ENCODE data around the gene CALU. TPM values are rescaled to one million over a fixed set of nuclear protein-coding genes. Genes with fewer than 3 reads are reported as not detected.

The CALU gene
- total RNA-seq, 1 experiment from 2014 or later = 957 TPM

GRCh38 chr7:128708235-128708634, 30.9 kb upstream of the CALU start:
- DNase-seq (ENCODE audit: low read depth in 1 of 2, low spot score in 2 of 2) = no peak
- no peak overlapping the region for H3K27ac ChIP-seq
- H3K36me3 ChIP-seq = no peaks in the 10 kb centered on the region
- H3K9me3 ChIP-seq (replicated peaks) = no peaks in the 10 kb centered on the region
- peaks cover 8% of the 10 kb centered on the region for H3K4me1 ChIP-seq (replicated peaks)
- no peak overlapping the region for H3K4me3 ChIP-seq
- H3K27me3 ChIP-seq (replicated peaks) = no peaks in the 10 kb centered on the region; the same call in 1 of the 2 replicates

DNA sequence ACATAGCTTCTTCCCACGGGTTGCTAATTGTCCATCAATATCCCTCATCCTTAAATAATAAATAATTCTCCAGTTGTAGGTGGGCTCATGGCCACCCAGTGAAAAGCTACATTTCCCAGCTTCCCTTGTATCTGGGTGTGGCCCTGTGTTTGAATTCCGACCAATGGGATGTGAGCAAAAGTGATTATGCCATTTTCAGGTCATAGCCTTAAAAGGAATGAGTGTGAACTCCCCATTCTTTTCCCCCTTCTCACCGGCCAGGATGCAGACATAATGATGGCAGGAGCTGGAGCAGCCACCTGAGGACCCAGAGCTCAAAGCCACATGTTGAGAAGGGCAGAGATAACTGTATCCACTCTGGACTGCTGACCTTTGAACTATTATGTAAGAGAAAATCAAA, 30.3 kb upstream of the CALU start:
- no peak overlapping the region for H3K4me3 ChIP-seq
- DNase-seq (ENCODE audit: low read depth in 1 of 2, low spot score in 2 of 2) = no peak

DNA sequence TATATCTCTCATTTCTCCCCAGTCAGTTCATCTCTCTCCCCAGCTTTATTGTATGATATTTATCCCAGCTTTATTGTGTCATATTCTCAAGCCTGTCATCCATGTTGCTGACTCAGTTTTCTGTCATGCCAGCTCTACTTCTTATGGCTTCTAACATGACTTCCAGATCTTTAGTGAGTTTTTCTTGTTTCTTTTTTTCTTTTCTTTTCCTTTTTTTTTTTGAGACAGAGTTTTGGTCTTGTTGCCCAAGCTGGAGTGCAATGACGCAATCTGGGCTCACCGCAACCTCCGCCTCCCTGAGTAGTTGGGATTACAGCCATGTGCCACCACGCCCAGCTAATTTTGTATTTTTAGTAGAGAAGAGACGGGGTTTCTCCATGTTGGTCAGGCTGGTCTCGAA, 28.7 kb upstream of the CALU start:
- H3K4me1 ChIP-seq (replicated peaks) = peaks cover 16% of the 10 kb centered on the region
- H3K36me3 ChIP-seq = no peaks in the 10 kb centered on the region
- DNase-seq (ENCODE audit: low read depth in 1 of 2, low spot score in 2 of 2) = no peak

More for the DNA sequence above, 30.3 kb upstream of the CALU start:
- Histone ChIP-seq H3K9me3 (replicated peaks) (no peaks in the 10 kb centered on the region), H3K4me1 (replicated peaks) (peaks cover 14% of the 10 kb centered on the region), H3K27ac (no peak overlapping the region), H3K27me3 (replicated peaks) (no peaks in the 10 kb centered on the region; the same call in 1 of the 2 replicates), H3K36me3 (no peaks in the 10 kb centered on the region)

GRCh38 chr7:128713794-128714193, 25.4 kb upstream of the CALU start:
- H3K4me3 ChIP-seq = no peak overlapping the region
- H3K36me3 ChIP-seq = no peaks in the 10 kb centered on the region
- DNase-seq (ENCODE audit: low read depth in 1 of 2, low spot score in 2 of 2) = peak in 1 of 2 experiments; percentile 20
- 0 out of 2 replicates have a peak overlapping the region, but pooled peaks have one; percentile 19 for H3K27ac ChIP-seq
- peaks cover 9% of the 10 kb centered on the region for H3K4me1 ChIP-seq (replicated peaks)
- H3K27me3 ChIP-seq (replicated peaks) = no peaks in the 10 kb centered on the region
- H3K9me3 ChIP-seq (replicated peaks) = no peaks in the 10 kb centered on the region

More for the DNA sequence above, 28.7 kb upstream of the CALU start:
- Histone ChIP-seq H3K27me3 (replicated peaks) (no peaks in the 10 kb centered on the region; the same call in 1 of the 2 replicates), H3K4me3 (no peak overlapping the region), H3K27ac (no peak overlapping the region), H3K9me3 (replicated peaks) (no peaks in the 10 kb centered on the region)

GRCh38 chr7:128714701-128715495, 24.3 kb upstream of the CALU start:
- Histone ChIP-seq H3K27me3 (replicated peaks) (no peaks in the 10 kb centered on the region), H3K4me3 (no peak overlapping the region), H3K4me1 (replicated peaks) (peaks cover 9% of the 10 kb centered on the region), H3K36me3 (no peaks in the 10 kb centered on the region), H3K27ac (no peak overlapping the region), H3K9me3 (replicated peaks) (no peaks in the 10 kb centered on the region)
- no peak for DNase-seq (ENCODE audit: low read depth in 1 of 2, low spot score in 2 of 2)

GRCh38 chr7:128718967-128719642, 20.1 kb upstream of the CALU start:
- Histone ChIP-seq H3K27me3 (replicated peaks) (peaks cover 9% of the 10 kb centered on the region; the same call in 1 of the 2 replicates), H3K36me3 (no peaks in the 10 kb centered on the region), H3K4me1 (replicated peaks) (no peaks in the 10 kb centered on the region; the same call in 1 of the 2 replicates), H3K4me3 (no peak overlapping the region), H3K27ac (no peak overlapping the region), H3K9me3 (replicated peaks) (no peaks in the 10 kb centered on the region)
- no peak for DNase-seq (ENCODE audit: low read depth in 1 of 2, low spot score in 2 of 2)

- H3K4me1 ChIP-seq (replicated peaks) = no peaks in the 10 kb centered on the region
- peaks cover 9% of the 10 kb centered on the region; the same call in 1 of the 2 replicates for H3K27me3 ChIP-seq (replicated peaks)
- H3K27ac ChIP-seq = no peak overlapping the region
- DNase-seq (ENCODE audit: low read depth in 1 of 2, low spot score in 2 of 2) = no peak
- H3K4me3 ChIP-seq = no peak overlapping the region
- no peaks in the 10 kb centered on the region for H3K36me3 ChIP-seq
- H3K9me3 ChIP-seq (replicated peaks) = no peaks in the 10 kb centered on the region
Observed at GRCh38 chr7:128721376-128721775, 17.8 kb upstream of the CALU start.

GRCh38 chr7:128724743-128725142, 14.4 kb upstream of the CALU start:
- H3K27ac ChIP-seq = no peak overlapping the region
- H3K4me1 ChIP-seq (replicated peaks) = no peaks in the 10 kb centered on the region
- H3K36me3 ChIP-seq = no peaks in the 10 kb centered on the region
- no peaks in the 10 kb centered on the region for H3K9me3 ChIP-seq (replicated peaks)
- no peak for DNase-seq (ENCODE audit: low read depth in 1 of 2, low spot score in 2 of 2)
- no peak overlapping the region for H3K4me3 ChIP-seq
- peaks cover 12% of the 10 kb centered on the region; the same call in 1 of the 2 replicates for H3K27me3 ChIP-seq (replicated peaks)

- Histone ChIP-seq H3K4me3 (no peak overlapping the region), H3K4me1 (replicated peaks) (no peaks in the 10 kb centered on the region), H3K36me3 (no peaks in the 10 kb centered on the region), H3K27ac (no peak overlapping the region), H3K9me3 (replicated peaks) (no peaks in the 10 kb centered on the region), H3K27me3 (replicated peaks) (peaks cover 12% of the 10 kb centered on the region; the same call in 1 of the 2 replicates)
- no peak for DNase-seq (ENCODE audit: low read depth in 1 of 2, low spot score in 2 of 2)
Observed at GRCh38 chr7:128725531-128725930, 13.6 kb upstream of the CALU start.

- Histone ChIP-seq H3K4me3 (no peak overlapping the region), H3K27ac (no peak overlapping the region), H3K4me1 (replicated peaks) (no peaks in the 10 kb centered on the region), H3K27me3 (replicated peaks) (peaks cover 9% of the 10 kb centered on the region; the same call in 1 of the 2 replicates), H3K36me3 (no peaks in the 10 kb centered on the region), H3K9me3 (replicated peaks) (no peaks in the 10 kb centered on the region)
- DNase-seq (ENCODE audit: low read depth in 1 of 2, low spot score in 2 of 2) = no peak
Observed at GRCh38 chr7:128726059-128726736, 13.0 kb upstream of the CALU start.

DNA sequence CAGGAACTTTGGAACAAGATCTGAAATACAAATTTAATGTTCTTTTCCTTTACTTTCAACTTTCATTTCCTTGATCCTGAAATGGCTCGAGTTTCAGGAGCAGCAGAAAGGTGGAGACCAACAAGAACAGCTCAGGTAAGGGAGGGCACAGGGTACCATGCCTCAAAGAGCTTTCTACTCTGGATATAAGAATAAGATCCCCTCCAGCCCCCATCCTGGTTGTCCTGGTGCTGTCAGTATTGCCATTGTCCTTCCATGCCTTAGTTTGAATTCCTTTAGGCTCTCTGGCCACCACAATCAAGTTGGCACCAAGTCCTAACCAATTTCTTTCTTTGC, 12.5 kb upstream of the CALU start:
- H3K9me3 ChIP-seq (replicated peaks) = no peaks in the 10 kb centered on the region
- H3K27ac ChIP-seq = no peak overlapping the region
- no peaks in the 10 kb centered on the region for H3K4me1 ChIP-seq (replicated peaks)
- no peak for DNase-seq (ENCODE audit: low read depth in 1 of 2, low spot score in 2 of 2)
- no peaks in the 10 kb centered on the region for H3K36me3 ChIP-seq
- H3K4me3 ChIP-seq = no peak overlapping the region
- H3K27me3 ChIP-seq (replicated peaks) = peaks cover 6% of the 10 kb centered on the region; the same call in 1 of the 2 replicates

DNA sequence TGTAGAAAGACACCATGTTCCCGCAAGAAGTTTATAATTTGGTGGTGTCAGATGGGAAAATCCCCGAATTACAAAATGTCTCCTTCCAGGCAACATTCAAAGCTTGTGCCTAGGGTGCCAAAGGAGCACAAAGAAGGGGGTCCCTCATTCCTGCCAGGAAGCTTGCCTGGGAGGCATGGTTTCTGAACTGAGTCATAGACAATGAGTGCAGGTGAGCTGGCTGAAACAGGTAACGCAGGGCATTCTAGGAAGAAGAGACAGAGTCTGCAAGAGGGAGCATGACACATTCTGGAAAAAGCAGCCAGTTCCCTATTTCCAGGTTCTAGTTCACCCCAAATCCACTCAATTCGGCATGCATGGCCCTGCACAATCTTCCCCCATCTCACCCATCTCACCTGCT, 11.9 kb upstream of the CALU start:
- no peaks in the 10 kb centered on the region for H3K4me1 ChIP-seq (replicated peaks)
- H3K9me3 ChIP-seq (replicated peaks) = no peaks in the 10 kb centered on the region
- DNase-seq (ENCODE audit: low read depth in 1 of 2, low spot score in 2 of 2) = no peak
- no peak overlapping the region for H3K27ac ChIP-seq
- peaks cover 7% of the 10 kb centered on the region; the same call in 1 of the 2 replicates for H3K27me3 ChIP-seq (replicated peaks)
- no peak overlapping the region for H3K4me3 ChIP-seq
- H3K36me3 ChIP-seq = no peaks in the 10 kb centered on the region

- H3K4me3 ChIP-seq = no peak overlapping the region
- H3K9me3 ChIP-seq (replicated peaks) = no peaks in the 10 kb centered on the region
- DNase-seq (ENCODE audit: low read depth in 1 of 2, low spot score in 2 of 2) = no peak
- H3K4me1 ChIP-seq (replicated peaks) = no peaks in the 10 kb centered on the region
- H3K27me3 ChIP-seq (replicated peaks) = peaks cover 6% of the 10 kb centered on the region; the same call in 1 of the 2 replicates
- H3K36me3 ChIP-seq = no peaks in the 10 kb centered on the region
- H3K27ac ChIP-seq = no peak overlapping the region
Observed at GRCh38 chr7:128728598-128728997, 10.6 kb upstream of the CALU start.

DNA sequence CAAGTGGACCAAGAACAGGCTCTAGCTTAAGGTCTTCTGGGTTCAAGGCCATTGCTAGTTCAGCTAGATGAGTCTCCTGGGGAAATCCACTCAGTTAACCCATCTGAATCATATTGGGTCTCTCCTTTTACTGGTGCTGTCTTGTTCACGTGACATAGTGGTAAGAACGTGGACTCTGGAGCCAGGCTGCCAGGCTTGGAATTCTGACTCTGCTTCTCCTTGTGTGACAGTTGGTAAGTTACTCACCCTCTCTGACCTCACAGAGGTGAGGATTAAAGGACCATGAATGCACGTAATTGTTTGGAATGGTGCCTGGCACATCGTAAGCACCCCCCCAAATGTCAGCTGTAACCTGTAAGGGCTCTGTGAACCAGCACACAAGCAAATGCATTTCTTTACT, 9.7 kb upstream of the CALU start:
- no peak overlapping the region for H3K4me3 ChIP-seq
- peaks cover 6% of the 10 kb centered on the region; the same call in 1 of the 2 replicates for H3K27me3 ChIP-seq (replicated peaks)
- no peak overlapping the region for H3K27ac ChIP-seq
- H3K4me1 ChIP-seq (replicated peaks) = no peaks in the 10 kb centered on the region
- DNase-seq (ENCODE audit: low read depth in 1 of 2, low spot score in 2 of 2) = no peak
- H3K36me3 ChIP-seq = no peaks in the 10 kb centered on the region
- H3K9me3 ChIP-seq (replicated peaks) = no peaks in the 10 kb centered on the region

All from SJSA1 (cell line).